ENCODE results near the gene RELB. TPM values are rescaled to one million over a fixed set of nuclear protein-coding genes. Genes with fewer than 3 reads are reported as not detected.

RELB gene
- polyA plus RNA-seq, 2 of the 4 experiments (the other 2 are of a cell fraction), result 8.1 to 9.6 TPM

GRCh38 chr19:45037393-45038169 is 36.3 kb downstream of the RELB start:
- Histone ChIP-seq H3K4me3 (no peak overlapping the region), H3K4me1 (peaks cover 11% of the 10 kb centered on the region), H3K27ac (no peak overlapping the region), H3K9me3 (no peaks in the 10 kb centered on the region), H3K4me2 (no peak overlapping the region)
- ChIA-PET POLR2A (interaction anchor here (1.1 to 2.3 kb wide), 4 partner anchors 31 to 83 kb away, joined by 3 to 12 read pairs (median 6); partner anchors contain the start of genes CLPTM1 and GEMIN7), CTCF (interaction anchor here (0.6 to 10.8 kb wide), 4 partner anchors 16 to 448 kb away, joined by 3 to 152 read pairs (median 4); no protein-coding TSS in a partner anchor)
- FAIRE-seq, result no peak
- DNase-seq (ENCODE audit: low read depth in 1 of 2, low spot score in 1 of 2), result no peak
- WGBS (ENCODE audit: missing lambda C conversion rate), result 93% methylated on average over 33 of the region's 37 CpGs
- no peak for ATAC-seq
- TF ChIP-seq HDAC2 (IDR thresholded peaks at IDR 0.05), result 0 out of 2 replicates have a peak, but pooled peaks have one; percentile 50
- TF ChIP-seq ZFP36 (IDR thresholded peaks at IDR 0.05; ENCODE audit: borderline replicate concordance, partially characterized antibody), result no peak
- peak; percentile 94 for TF ChIP-seq KDM1A (IDR thresholded peaks at IDR 0.05; ENCODE audit: low read depth)
- TF ChIP-seq, protein P1, sequence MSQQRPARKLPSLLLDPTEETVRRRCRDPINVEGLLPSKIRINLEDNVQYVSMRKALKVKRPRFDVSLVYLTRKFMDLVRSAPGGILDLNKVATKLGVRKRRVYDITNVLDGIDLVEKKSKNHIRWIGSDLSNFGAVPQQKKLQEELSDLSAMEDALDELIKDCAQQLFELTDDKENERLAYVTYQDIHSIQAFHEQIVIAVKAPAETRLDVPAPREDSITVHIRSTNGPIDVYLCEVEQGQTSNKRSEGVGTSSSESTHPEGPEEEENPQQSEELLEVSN (IDR thresholded peaks at IDR 0.05; ENCODE audit: borderline replicate concordance, low read depth), result no peak
- TF ChIP-seq ZNF302 (CRISPR knock-in tag; IDR thresholded peaks at IDR 0.05), result no peak

DNA sequence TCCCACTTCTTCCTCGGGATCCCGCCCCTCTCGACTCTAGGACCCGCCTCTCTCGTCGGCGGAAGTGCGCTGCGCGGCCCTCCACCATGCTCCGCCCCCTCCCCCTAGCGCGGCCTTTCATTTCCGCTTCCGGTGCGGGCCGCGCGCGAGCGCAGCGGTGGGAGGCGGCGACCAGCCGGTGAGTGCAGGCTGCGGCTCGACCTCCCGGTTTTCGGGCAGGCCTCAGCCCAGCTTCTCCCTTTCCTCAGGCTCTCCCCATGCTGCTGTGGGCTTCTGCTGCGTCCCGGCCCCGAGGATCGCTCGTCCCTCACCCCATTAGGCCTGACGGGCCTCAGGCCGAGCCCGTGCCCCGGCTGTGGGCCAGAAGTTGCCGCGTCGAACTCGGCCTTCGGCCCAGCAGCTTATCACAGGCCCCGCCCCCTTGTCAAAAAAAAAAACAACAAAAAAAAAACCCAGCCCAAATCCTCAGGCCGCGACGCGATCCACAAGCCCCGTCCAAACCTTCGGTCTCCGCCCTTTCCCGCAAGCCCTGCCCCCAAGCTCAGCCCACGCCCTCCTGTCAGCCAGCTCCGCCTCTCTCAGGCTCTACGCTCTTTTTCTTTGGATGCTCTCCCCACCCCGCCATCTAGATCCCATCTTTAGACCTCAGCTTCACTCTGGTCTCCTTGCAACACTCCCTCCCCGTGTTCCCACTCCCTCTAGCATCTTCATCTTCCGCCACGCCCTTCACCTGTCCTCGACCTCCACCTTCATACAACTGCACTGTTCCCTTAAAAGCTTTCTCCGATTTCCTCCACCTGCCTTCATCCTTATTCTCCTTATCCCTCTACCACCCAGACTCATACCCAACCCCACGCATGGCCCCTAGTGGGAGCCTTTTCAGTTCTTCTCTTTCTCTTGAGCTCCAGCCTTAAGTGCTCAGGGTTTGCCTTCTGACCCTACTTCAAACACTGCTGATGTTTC is 37.9 kb downstream of the RELB start, which contains the start of gene CLASRP:
TSS of gene CLASRP (plus strand) at position 115 of the 963 bp plus-strand sequence. CDS start 1,168 bp downstream, outside the sequence.
- FAIRE-seq, result peak; percentile 76
- TF ChIP-seq, protein P2, sequence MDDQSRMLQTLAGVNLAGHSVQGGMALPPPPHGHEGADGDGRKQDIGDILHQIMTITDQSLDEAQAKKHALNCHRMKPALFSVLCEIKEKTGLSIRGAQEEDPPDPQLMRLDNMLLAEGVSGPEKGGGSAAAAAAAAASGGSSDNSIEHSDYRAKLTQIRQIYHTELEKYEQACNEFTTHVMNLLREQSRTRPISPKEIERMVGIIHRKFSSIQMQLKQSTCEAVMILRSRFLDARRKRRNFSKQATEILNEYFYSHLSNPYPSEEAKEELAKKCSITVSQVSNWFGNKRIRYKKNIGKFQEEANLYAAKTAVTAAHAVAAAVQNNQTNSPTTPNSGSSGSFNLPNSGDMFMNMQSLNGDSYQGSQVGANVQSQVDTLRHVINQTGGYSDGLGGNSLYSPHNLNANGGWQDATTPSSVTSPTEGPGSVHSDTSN (IDR thresholded peaks at IDR 0.05), result peak; percentile 74
- TF ChIP-seq RARB (CRISPR knock-in tag; IDR thresholded peaks at IDR 0.05) (no peak), FOSL2 (IDR thresholded peaks at IDR 0.05) (no peak), FOSL2 (CRISPR knock-in tag; IDR thresholded peaks at IDR 0.05) (no peak), MAFK (IDR thresholded peaks at IDR 0.05; ENCODE audit: partially characterized antibody) (no peak), HMGXB4 (CRISPR knock-in tag; IDR thresholded peaks at IDR 0.05; ENCODE audit: borderline replicate concordance) (no peak), NFE2L2 (conservative IDR thresholded peaks at IDR 0.05; ENCODE audit: low read length) (no peak), KDM5A (IDR thresholded peaks at IDR 0.05) (0 out of 2 replicates have a peak, but pooled peaks have one; percentile 50), ZFP36 (IDR thresholded peaks at IDR 0.05; ENCODE audit: borderline replicate concordance, partially characterized antibody) (no peak), ZC3H11A (IDR thresholded peaks at IDR 0.05) (no peak), CBX2 (IDR thresholded peaks at IDR 0.05; ENCODE audit: borderline replicate concordance, low read depth) (no peak), POLR2A (IDR thresholded peaks at IDR 0.05; ENCODE audit: low read length) (peak; percentile 92), MAZ (IDR thresholded peaks at IDR 0.05; ENCODE audit: borderline replicate concordance, low read depth, low read length) (no peak), RAD21 (conservative IDR thresholded peaks at IDR 0.05 in 1 of 2, IDR thresholded peaks at IDR 0.05 in 1 of 2) (no peak), TFCP2L1 (CRISPR knock-in tag; IDR thresholded peaks at IDR 0.05) (no peak), ESRRA (IDR thresholded peaks at IDR 0.05; ENCODE audit: borderline replicate concordance, low read length) (no peak), POLR2AphosphoS2 (conservative IDR thresholded peaks at IDR 0.05; ENCODE audit: low read length) (no peak), TP53 (CRISPR knock-in tag; IDR thresholded peaks at IDR 0.05) (no peak), BCL3 (IDR thresholded peaks at IDR 0.05) (peak; percentile 85; the same call in 2 of the 3 replicates)
- TF ChIP-seq, protein P1 (IDR thresholded peaks at IDR 0.05; ENCODE audit: borderline replicate concordance, low read depth), result peak; percentile 57; the same call in 1 of the 2 replicates
- TF ChIP-seq, protein P3, sequence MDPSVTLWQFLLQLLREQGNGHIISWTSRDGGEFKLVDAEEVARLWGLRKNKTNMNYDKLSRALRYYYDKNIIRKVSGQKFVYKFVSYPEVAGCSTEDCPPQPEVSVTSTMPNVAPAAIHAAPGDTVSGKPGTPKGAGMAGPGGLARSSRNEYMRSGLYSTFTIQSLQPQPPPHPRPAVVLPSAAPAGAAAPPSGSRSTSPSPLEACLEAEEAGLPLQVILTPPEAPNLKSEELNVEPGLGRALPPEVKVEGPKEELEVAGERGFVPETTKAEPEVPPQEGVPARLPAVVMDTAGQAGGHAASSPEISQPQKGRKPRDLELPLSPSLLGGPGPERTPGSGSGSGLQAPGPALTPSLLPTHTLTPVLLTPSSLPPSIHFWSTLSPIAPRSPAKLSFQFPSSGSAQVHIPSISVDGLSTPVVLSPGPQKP (IDR thresholded peaks at IDR 0.05; ENCODE audit: low read depth, low read length), result no peak

More for the DNA sequence above, 37.9 kb downstream of the RELB start, which contains the start of gene CLASRP:
- DNase-seq (ENCODE audit: low read depth in 1 of 2, low spot score in 1 of 2) (peak; percentile 90 to 92), ATAC-seq (peak; percentile 99)
- CTCF ChIA-PET, result interaction anchor here (0.6 to 10.8 kb wide), 20 partner anchors 10 to 468 kb away, joined by 3 to 152 read pairs (median 3); no protein-coding TSS in a partner anchor
- H3K4me3 ChIP-seq, result peak within 1 kb of the TSS; percentile 72
- peak within 1 kb of the TSS; percentile 85 for H3K4me2 ChIP-seq
- H3K9me3 ChIP-seq, result no peaks in the 10 kb centered on the region
- POLR2A ChIA-PET, result interaction anchor here (0.6 to 2.3 kb wide), 27 partner anchors 10 to 544 kb away, joined by 3 to 27 read pairs (median 4); partner anchors contain the start of genes APOE, CLPTM1, GEMIN7 and PPP1R37
- H3K27ac ChIP-seq, result peak within 1 kb of the TSS; percentile 85 to 90
- WGBS (ENCODE audit: missing lambda C conversion rate), result 2% methylated on average over 59 of the region's 62 CpGs
- H3K4me1 ChIP-seq, result peaks cover 11% of the 10 kb centered on the region

All from A549 (cell line).